HG02642 (cell line): Measurements from ENCODE around the gene DLEC1.
A peak's percentile ranks its signal among the peaks of the same experiment; 100 is the strongest.
"Not testable (repeated sequence)": the region's sequence is repeated elsewhere in the genome, so short reads cannot be mapped to it uniquely, and the experiment has no call there.

Experiments
- ATAC-seq: cut with Tn5 transposase; IDR thresholded peaks from one replicate; pipeline ENCODE4 v1.9.1; 2021; ENCODE audit warnings: mild to moderate bottlenecking; ENCODE audit not compliant: unreplicated experiment, poor library complexity

Gene DLEC1

GRCh38 chr3:38147421-38147820 lies 108.4 kb downstream of the DLEC1 start:
- no peak for ATAC-seq

GRCh38 chr3:38148311-38148882 lies 109.4 kb downstream of the DLEC1 start:
- no peak for ATAC-seq

GRCh38 chr3:38149708-38150107 lies 110.7 kb downstream of the DLEC1 start:
- no peak for ATAC-seq

GRCh38 chr3:38150780-38151528 lies 111.9 kb downstream of the DLEC1 start:
- ATAC-seq: no peak

- ATAC-seq: no peak
Observed at GRCh38 chr3:38151667-38152265, 112.8 kb downstream of the DLEC1 start.

- no peak for ATAC-seq
Observed at GRCh38 chr3:38152609-38153008, 113.6 kb downstream of the DLEC1 start.

- no peak for ATAC-seq
Observed at GRCh38 chr3:38153221-38153620, 114.2 kb downstream of the DLEC1 start.

- no peak for ATAC-seq
Observed at GRCh38 chr3:38154033-38154494, 115.1 kb downstream of the DLEC1 start.

- ATAC-seq: no peak
Observed at GRCh38 chr3:38154625-38155255, 115.7 kb downstream of the DLEC1 start.

GRCh38 chr3:38155825-38156224 lies 116.8 kb downstream of the DLEC1 start:
- no peak for ATAC-seq

- ATAC-seq: no peak
Observed at GRCh38 chr3:38157117-38157516, 118.1 kb downstream of the DLEC1 start.

- ATAC-seq: no peak
Observed at GRCh38 chr3:38157595-38157994, 118.6 kb downstream of the DLEC1 start.

- no peak for ATAC-seq
Observed at GRCh38 chr3:38158472-38158871, 119.5 kb downstream of the DLEC1 start.

GRCh38 chr3:38160704-38161103 lies 121.7 kb downstream of the DLEC1 start:
- not testable (repeated sequence) for ATAC-seq

GRCh38 chr3:38163117-38163840 lies 124.3 kb downstream of the DLEC1 start:
- ATAC-seq: no peak

GRCh38 chr3:38163841-38164642 lies 125.0 kb downstream of the DLEC1 start:
- no peak for ATAC-seq

- ATAC-seq: peak; percentile 16
Observed at GRCh38 chr3:38164643-38164951, 125.6 kb downstream of the DLEC1 start.

- ATAC-seq: peak; percentile 93
Observed at GRCh38 chr3:38164952-38165721, 126.1 kb downstream of the DLEC1 start, which contains the start of gene OXSR1. TSS of gene OXSR1 (plus strand) at chr3:38165537. CDS start at chr3:38165877, 340 bp downstream.
